ENCODE data around the gene COX18.

The COX18 gene

GRCh38 chr4:73051625-73052024 is 17.9 kb downstream of the COX18 start:
- DNase-seq, result no peak

GRCh38 chr4:73045879-73046278 is 23.6 kb downstream of the COX18 start:
- no peak for DNase-seq

- DNase-seq, result no peak
These were observed 32.5 kb downstream of the COX18 start for GRCh38 chr4:73037057-73037456.

- no peak for DNase-seq
These were observed 33.4 kb downstream of the COX18 start for GRCh38 chr4:73036123-73036522.

GRCh38 chr4:73034896-73035295 is 34.6 kb downstream of the COX18 start:
- no peak for DNase-seq

- DNase-seq, result no peak
These were observed 40.9 kb downstream of the COX18 start for GRCh38 chr4:73028621-73029020.

- no peak for DNase-seq
These were observed 47.9 kb downstream of the COX18 start for GRCh38 chr4:73021634-73022033.

- DNase-seq, result peak; percentile 58
These were observed 50.0 kb downstream of the COX18 start for GRCh38 chr4:73019462-73020047.

- DNase-seq, result no peak
These were observed 50.9 kb downstream of the COX18 start for GRCh38 chr4:73018595-73018994.

GRCh38 chr4:73013310-73013709 is 56.2 kb downstream of the COX18 start:
- DNase-seq, result no peak

- DNase-seq, result no peak
These were observed 56.8 kb downstream of the COX18 start for GRCh38 chr4:73012673-73013072.

GRCh38 chr4:73011629-73011985 is 57.9 kb downstream of the COX18 start:
- DNase-seq, result no peak

- no peak for DNase-seq
These were observed 58.5 kb downstream of the COX18 start for GRCh38 chr4:73010789-73011628.

GRCh38 chr4:73007526-73008100 is 61.9 kb downstream of the COX18 start:
- DNase-seq, result no peak

- no peak for DNase-seq
These were observed 63.1 kb downstream of the COX18 start for GRCh38 chr4:73006286-73006990.

- DNase-seq, result no peak
These were observed 64.0 kb downstream of the COX18 start for GRCh38 chr4:73005514-73005913.
